Prostate gland (tissue), 1 donor: ENCODE measurements around the gene DKK3.

Experiments used
- POLR2A ChIP-seq: fragments of 450-650 bp; IDR thresholded peaks from one replicate; pipeline ENCODE4 v1.6.1; 2016; ENCODE audit warnings: antibody characterized with exemption, mild to moderate bottlenecking
- POLR2AphosphoS5 ChIP-seq: sonication (generic); formaldehyde crosslinking; IDR thresholded peaks from one replicate; pipeline ENCODE4 v1.6.1; 2017; ENCODE audit warnings: antibody characterized with exemption

DNA sequence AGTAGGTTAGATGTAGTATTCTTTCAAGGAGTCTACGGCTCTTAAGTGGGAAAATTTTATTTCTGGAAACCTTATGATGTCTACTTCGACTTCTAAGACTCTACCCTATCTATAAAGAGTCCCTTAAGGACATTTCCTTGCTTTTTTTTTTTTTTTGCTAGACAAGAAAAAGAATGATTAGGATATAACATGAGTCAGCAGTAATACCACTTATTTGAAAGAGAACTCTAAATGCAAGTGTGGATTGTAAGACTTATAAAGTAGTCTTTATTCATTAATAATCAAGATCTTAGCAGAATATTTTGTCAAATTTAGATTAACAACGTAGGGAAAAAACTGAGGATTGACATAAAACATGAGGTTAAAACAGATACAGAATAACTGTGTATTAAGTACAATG, 71.0 kb downstream of the DKK3 start:
- TF ChIP-seq POLR2AphosphoS5 (no peak), POLR2A (no peak)
